NCI-H2227 (cell line): ENCODE data around the gene RPS5.
A peak's percentile ranks its signal among the peaks of the same experiment; 100 is the strongest.

Experiments
- DNase-seq: peaks from one replicate; lab custom pipeline; 2025; ENCODE audit not compliant: unreplicated experiment; lab: John Stamatoyannopoulos, UW

The RPS5 gene

GRCh38 chr19:58385313-58385890 is 1.7 kb upstream of the RPS5 start:
- no peak for DNase-seq

GRCh38 chr19:58385891-58386575 is 1.0 kb upstream of the RPS5 start:
- peak; percentile 66 for DNase-seq

GRCh38 chr19:58387338-58388174 is 487 bp downstream of the RPS5 start:
- peak; percentile 72 for DNase-seq

GRCh38 chr19:58388175-58388526 is 1.1 kb downstream of the RPS5 start:
- no peak for DNase-seq

DNA sequence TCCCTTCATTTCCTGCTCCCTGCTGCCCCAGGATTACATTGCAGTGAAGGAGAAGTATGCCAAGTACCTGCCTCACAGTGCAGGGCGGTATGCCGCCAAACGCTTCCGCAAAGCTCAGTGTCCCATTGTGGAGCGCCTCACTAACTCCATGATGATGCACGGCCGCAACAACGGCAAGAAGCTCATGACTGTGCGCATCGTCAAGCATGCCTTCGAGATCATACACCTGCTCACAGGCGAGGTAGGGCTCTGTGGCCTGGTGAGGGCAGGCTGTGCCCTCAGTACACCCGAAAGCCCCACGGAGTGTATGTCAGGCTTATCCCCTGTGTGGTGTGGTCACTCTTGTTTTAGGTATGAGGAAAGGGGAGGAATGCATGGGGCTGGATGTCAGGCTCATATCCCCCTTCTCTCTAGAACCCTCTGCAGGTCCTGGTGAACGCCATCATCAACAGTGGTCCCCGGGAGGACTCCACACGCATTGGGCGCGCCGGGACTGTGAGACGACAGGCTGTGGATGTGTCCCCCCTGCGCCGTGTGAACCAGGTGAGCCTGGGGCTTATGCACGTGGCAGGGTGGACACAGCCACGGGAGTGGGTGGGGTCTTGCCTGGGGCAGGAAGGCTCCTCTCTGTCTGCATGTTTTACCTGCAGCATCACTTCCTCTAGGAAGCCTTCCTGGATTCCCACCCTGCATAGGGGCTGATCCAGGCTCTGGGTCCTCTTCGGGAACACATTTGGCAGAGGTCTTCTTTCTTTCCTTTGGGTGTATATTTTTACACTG is 6.1 kb downstream of the RPS5 start:
- no peak for DNase-seq

- DNase-seq: no peak
Measured at GRCh38 chr19:58393725-58394033, 6.6 kb downstream of the RPS5 start.

- DNase-seq: no peak
Measured at GRCh38 chr19:58394821-58395219, 7.8 kb downstream of the RPS5 start.

GRCh38 chr19:58395220-58395978 is 8.3 kb downstream of the RPS5 start, which contains the start of gene RNF225:
Gene RNF225 (plus strand): TSS chr19:58395656. CDS start chr19:58396090, 434 bp downstream.
- DNase-seq: no peak

DNA sequence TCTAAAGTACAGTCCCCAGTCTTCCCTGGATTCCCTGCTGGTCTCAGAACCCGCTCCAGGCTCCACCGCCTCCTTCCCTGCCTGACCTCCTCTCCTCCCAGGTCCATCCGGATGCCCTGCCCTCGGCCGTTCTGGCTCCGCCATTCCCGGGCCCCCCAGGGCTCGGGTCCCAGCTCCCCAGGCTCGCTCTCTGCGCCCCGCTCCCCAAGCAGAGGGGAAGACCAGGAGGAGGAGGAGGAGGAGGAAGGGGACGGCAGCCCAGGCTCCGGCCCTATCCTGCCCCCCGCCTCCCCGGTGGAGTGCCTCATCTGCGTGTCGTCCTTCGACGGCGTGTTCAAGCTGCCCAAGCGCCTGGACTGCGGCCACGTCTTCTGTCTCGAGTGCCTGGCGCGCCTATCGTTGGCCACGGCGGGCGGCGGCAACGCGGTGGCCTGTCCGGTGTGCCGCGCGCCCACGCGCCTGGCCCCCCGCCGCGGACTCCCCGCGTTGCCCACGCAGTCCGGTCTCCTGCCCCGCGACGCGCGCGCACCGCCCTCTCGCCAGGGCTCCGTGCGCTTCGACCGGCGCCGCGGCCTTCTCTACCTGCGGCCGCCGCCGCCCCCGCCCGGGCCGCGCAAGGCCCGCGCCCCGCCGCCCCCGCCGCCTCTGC is 9.0 kb downstream of the RPS5 start:
- DNase-seq: no peak

GRCh38 chr19:58396691-58397532 is 9.8 kb downstream of the RPS5 start:
- no peak for DNase-seq

DNA sequence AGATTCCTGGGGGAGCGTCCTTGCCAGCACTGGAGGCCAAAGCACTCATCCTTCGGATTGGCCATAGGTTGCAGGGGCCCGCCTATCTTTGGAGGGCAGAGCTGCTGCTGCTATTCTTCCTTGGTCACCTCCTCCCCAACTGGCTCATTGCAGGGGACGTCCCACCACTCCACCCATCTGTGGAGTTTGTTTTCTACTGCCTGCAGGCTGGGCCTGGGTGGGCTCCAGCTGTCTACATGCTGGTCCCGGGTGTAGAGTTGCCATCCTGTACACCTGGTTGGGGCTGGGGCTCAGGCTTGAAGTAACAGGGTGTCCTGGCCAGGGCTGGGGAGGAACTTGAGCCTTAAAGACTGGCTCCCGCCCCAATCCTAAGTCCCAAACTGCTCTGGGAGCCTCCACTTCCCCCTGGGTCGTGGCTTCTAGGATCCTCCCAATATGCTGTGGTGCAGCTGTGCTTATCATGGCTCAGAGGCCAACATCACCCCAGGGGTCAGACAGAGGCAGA is 10.5 kb downstream of the RPS5 start:
- no peak for DNase-seq

- no peak for DNase-seq
Measured at GRCh38 chr19:58398087-58398486, 11.0 kb downstream of the RPS5 start.

GRCh38 chr19:58398545-58398944 is 11.5 kb downstream of the RPS5 start:
- no peak for DNase-seq

GRCh38 chr19:58399903-58400302 is 12.8 kb downstream of the RPS5 start:
- DNase-seq: no peak

- peak; percentile 85 for DNase-seq
Measured at GRCh38 chr19:58400316-58400915, 13.3 kb downstream of the RPS5 start.

GRCh38 chr19:58400916-58401839 is 14.1 kb downstream of the RPS5 start:
- DNase-seq: peak; percentile 100

DNA sequence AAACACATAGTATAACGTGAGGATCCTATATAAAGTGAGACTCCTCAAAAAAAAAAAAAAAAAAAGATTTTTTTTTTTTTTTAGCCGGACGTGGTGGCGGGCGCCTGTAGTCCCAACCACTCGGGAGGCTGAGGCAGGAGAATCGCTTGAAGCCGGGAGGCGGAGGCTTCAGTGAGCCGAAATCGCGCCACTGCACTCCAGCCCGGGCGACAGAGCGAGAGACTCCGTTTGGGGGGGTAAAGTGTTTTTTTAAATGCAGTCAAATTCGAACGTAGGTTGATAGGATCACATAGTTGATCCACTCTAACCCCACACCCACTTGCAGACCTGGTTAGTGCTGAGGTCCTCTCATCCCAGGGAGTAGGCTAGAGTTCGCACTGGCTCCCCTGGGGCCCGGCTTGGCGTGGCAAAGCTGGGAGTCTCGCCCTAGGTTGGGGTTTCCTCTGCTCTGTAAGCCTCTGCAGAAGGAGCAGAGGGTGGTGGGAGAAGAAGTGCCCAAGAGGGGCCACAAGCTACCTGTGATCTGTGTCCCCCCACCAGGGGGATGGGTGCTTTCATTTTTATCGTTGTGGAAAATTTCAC is 14.9 kb downstream of the RPS5 start:
- peak; percentile 81 for DNase-seq
